PFSK-1 (cell line): ENCODE measurements around the gene PTPMT1.

Source experiments
- FOXP2 ChIP-seq: optimal IDR thresholded peaks from 2 replicates; pipeline ENCODE3; 2011; ENCODE audit warnings: borderline replicate concordance, control low read depth, inconsistent platforms; ENCODE audit not compliant: insufficient read depth; ENCODE audit errors: extremely low read length, extremely low read depth
- POLR2AphosphoS5 ChIP-seq: IDR thresholded peaks from 2 replicates; pipeline ENCODE4 v1.6.1; 2012; ENCODE audit warnings: low read depth, mild to moderate bottlenecking, control low read depth, low read length, moderate library complexity
- REST ChIP-seq, 2 experiments: IDR thresholded peaks; 2 replicates each; pipeline versions ENCODE4 v1.6.1 to v1.8.0; 2011 to 2012; ENCODE audit warnings: low read depth in 2 of 2, low read length in 2 of 2, control low read depth in 1 of 2, inconsistent platforms in 1 of 2, mild to moderate bottlenecking in 1 of 2, moderate library complexity in 1 of 2; ENCODE audit not compliant: insufficient read depth in 1 of 2
- SIN3A ChIP-seq: IDR thresholded peaks from 2 replicates; pipeline ENCODE4 v1.6.1; 2012; ENCODE audit warnings: mild to moderate bottlenecking, low read length, moderate library complexity, borderline replicate concordance; ENCODE audit not compliant: insufficient read depth
- TAF1 ChIP-seq: IDR thresholded peaks from 2 replicates; pipeline ENCODE4 v1.6.1; 2012; ENCODE audit warnings: low read length, control low read depth, borderline replicate concordance; ENCODE audit not compliant: insufficient read depth

DNA sequence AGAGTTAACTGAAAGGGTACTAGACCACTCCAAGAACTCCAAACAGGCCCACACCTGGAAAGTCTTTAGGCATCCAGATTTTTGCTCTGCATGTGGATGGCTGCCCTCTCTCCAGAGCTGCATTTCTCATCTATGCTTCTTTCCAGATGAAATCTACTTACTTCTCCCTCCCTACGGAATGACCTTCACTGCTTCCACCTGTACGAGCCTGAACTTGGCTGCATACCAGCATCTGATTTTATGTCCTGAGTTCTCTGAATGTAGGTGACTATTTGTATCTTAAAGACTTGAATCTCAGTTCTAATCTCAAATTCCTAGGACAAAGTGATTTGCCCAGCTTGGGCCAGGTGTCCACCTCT, 25.7 kb upstream of the PTPMT1 start:
- TF ChIP-seq POLR2AphosphoS5 (no peak), REST (IDR thresholded peaks at IDR 0.05; ENCODE audit: insufficient read depth in 1 of 2, low read depth in 2 of 2, low read length in 2 of 2) (no peak), SIN3A (no peak), TAF1 (no peak), FOXP2 (no peak)
